IPS DF 4.7 (cell line): Measurements from ENCODE around the gene OR2D3.
"Not testable (repeated sequence)": the region's sequence is repeated elsewhere in the genome, so short reads cannot be mapped to it uniquely, and the experiment has no call there.

Experiments
- DNase-seq: peaks from one replicate; pipeline ENCODE4 v3.0.0-alpha.2; 2013; ENCODE audit warnings: low spot score; ENCODE audit errors: extremely low read depth

The OR2D3 gene

GRCh38 chr11:6920702-6921101 is at the start of gene OR2D3:
TSS of gene OR2D3 (plus strand) at chr11:6921002. CDS start at chr11:6921002, 0 bp downstream.
- no peak for DNase-seq

- no peak for DNase-seq
Measured at GRCh38 chr11:6871278-6871677, 49.5 kb upstream of the OR2D3 start.

- no peak for DNase-seq
Measured at GRCh38 chr11:6875761-6876160, 45.0 kb upstream of the OR2D3 start.

GRCh38 chr11:6876325-6876724 is 44.5 kb upstream of the OR2D3 start, which contains the start of gene OR10A4:
TSS of gene OR10A4 (plus strand) at chr11:6876625. CDS start at chr11:6876648, 23 bp downstream.
- no peak for DNase-seq

- no peak for DNase-seq
Measured at GRCh38 chr11:6876914-6877313, 43.9 kb upstream of the OR2D3 start.

GRCh38 chr11:6882751-6883150 is 38.1 kb upstream of the OR2D3 start:
- no peak for DNase-seq

GRCh38 chr11:6887711-6888110 is 33.1 kb upstream of the OR2D3 start:
- not testable (repeated sequence) for DNase-seq

GRCh38 chr11:6888830-6889229 is 32.0 kb upstream of the OR2D3 start:
- no peak for DNase-seq

GRCh38 chr11:6889835-6890234 is 31.0 kb upstream of the OR2D3 start:
- no peak for DNase-seq

- no peak for DNase-seq
Measured at GRCh38 chr11:6892400-6892799, 28.4 kb upstream of the OR2D3 start, which contains the start of gene OR2D2. TSS of gene OR2D2 (minus strand) at chr11:6892500. CDS start at chr11:6892500, 0 bp downstream.

- no peak for DNase-seq
Measured at GRCh38 chr11:6894097-6894496, 26.7 kb upstream of the OR2D3 start.

- no peak for DNase-seq
Measured at GRCh38 chr11:6895010-6895409, 25.8 kb upstream of the OR2D3 start.

GRCh38 chr11:6898911-6899310 is 21.9 kb upstream of the OR2D3 start:
- DNase-seq = no peak

- no peak for DNase-seq
Measured at GRCh38 chr11:6900327-6900999, 20.3 kb upstream of the OR2D3 start.

GRCh38 chr11:6904804-6905203 is 16.0 kb upstream of the OR2D3 start:
- not testable (repeated sequence) for DNase-seq

- no peak for DNase-seq
Measured at GRCh38 chr11:6911378-6911777, 9.4 kb upstream of the OR2D3 start.

GRCh38 chr11:6911948-6912347 is 8.9 kb upstream of the OR2D3 start:
- DNase-seq = no peak

- no peak for DNase-seq
Measured at GRCh38 chr11:6919698-6920097, 1.1 kb upstream of the OR2D3 start.

GRCh38 chr11:6925007-6925577 is 4.3 kb downstream of the OR2D3 start:
- DNase-seq = no peak

- no peak for DNase-seq
Measured at GRCh38 chr11:6925636-6926207, 4.9 kb downstream of the OR2D3 start.

GRCh38 chr11:6926208-6927029 is 5.6 kb downstream of the OR2D3 start, which contains the start of gene ZNF215:
TSS of gene ZNF215 (plus strand) at chr11:6926426. CDS start at chr11:6932273, 5,847 bp downstream.
- DNase-seq = no peak
